HG02973 (cell line): ENCODE measurements around the gene ZSCAN12.

Experiments
- ATAC-seq: cut with Tn5 transposase; IDR thresholded peaks from one replicate; pipeline ENCODE4 v1.9.1; 2021; ENCODE audit warnings: moderate library complexity; ENCODE audit not compliant: unreplicated experiment

ZSCAN12 gene

DNA sequence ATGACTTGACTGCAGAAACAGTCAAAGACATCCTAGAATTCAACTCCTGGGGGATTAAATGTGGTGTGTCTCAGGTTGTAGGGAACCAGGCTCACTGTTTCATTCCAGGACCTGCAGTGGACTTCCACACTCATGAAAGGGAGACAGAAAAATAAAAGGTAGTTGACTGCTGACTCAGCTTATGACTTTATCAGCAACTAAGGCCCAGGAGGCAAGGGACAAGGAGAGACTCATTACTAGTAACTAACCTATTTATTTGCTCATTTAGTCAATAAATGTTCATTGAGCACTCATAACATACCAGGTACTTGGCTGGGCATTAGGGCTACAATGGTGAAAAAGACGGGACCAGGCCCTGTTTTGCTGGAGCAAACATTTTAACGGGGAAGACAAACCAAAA lies 66.5 kb downstream of the ZSCAN12 start:
- ATAC-seq = no peak

DNA sequence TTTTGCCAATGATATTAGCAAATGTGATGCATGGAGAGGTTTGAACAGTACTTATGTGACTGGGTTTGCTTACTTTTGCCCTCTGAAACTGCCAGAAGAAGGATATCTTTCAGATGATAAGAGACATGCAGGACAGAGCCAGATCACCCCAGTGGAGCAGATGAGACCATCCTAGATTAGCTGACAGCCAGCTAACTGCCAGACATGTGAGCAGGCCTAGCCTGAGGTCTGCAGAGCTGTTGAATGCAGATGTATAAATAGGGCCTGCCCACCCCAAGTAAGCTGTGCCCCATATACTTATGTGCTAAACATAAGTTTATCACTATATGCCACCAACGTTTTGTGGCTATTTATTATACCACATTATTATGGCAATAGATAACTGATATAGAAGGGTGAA lies 69.5 kb downstream of the ZSCAN12 start:
- ATAC-seq = no peak
